ENCODE measurements around the gene STUM.

- TF ChIP-seq CTCF (IDR thresholded peaks at IDR 0.05) (no peak), EZH2 (IDR thresholded peaks at IDR 0.05) (no peak)
Measured at GRCh38 chr1:226627924-226628611, 79.5 kb downstream of the STUM start.

Data from neural progenitor cell (in vitro differentiated cells).